Spleen (tissue), 11 donors: ENCODE measurements around the gene GJC2. TPM values are rescaled to one million over a fixed set of nuclear protein-coding genes. Genes with fewer than 3 reads are reported as not detected.

Source experiments
- DNase-seq: peaks from one replicate; pipeline ENCODE4 v3.0.0-alpha.2; 2020
- H3K27ac ChIP-seq, 8 donors: fragments of 200-600 bp; sonication (generic) in 7 of 8; 1 replicate in 4 of 8; 2 replicates in 4 of 8; pipeline versions ENCODE4 v1.5.0 to v1.8.0; 2016 to 2021; ENCODE audit warnings: inconsistent platforms in 4 of 8, mild to moderate bottlenecking in 4 of 8, moderate library complexity in 1 of 8
- H3K27me3 ChIP-seq, 7 donors: fragments of 200-600 bp; sonication (generic) in 6 of 7; replicated peaks in 1 of 7; 1 replicate in 4 of 7; 2 replicates in 3 of 7; pipeline versions ENCODE4 v1.5.0 to v1.8.0; 2016 to 2021; ENCODE audit warnings: inconsistent platforms in 3 of 7, mild to moderate bottlenecking in 1 of 7
- H3K36me3 ChIP-seq, 6 donors: fragments of 200-600 bp; sonication (generic) in 5 of 6; 1 replicate in 4 of 6; 2 replicates in 2 of 6; pipeline versions ENCODE4 v1.5.0 to v1.8.0; 2016 to 2021; ENCODE audit warnings: inconsistent platforms in 2 of 6
- H3K4me1 ChIP-seq, 6 donors: fragments of 200-600 bp; sonication (generic) in 5 of 6; 1 replicate in 3 of 6; 2 replicates in 3 of 6; pipeline versions ENCODE4 v1.5.0 to v1.8.0; 2016 to 2021; ENCODE audit warnings: inconsistent platforms in 3 of 6
- H3K4me3 ChIP-seq, 8 donors: fragments of 200-600 bp; sonication (generic) in 7 of 8; 1 replicate in 4 of 8; 2 replicates in 4 of 8; pipeline versions ENCODE4 v1.5.0 to v1.8.0; 2016 to 2021; ENCODE audit warnings: inconsistent platforms in 4 of 8, mild to moderate bottlenecking in 4 of 8, moderate library complexity in 2 of 8
- H3K9me3 ChIP-seq, 8 donors: fragments of 200-600 bp; sonication (generic) in 7 of 8; 1 replicate in 4 of 8; 2 replicates in 4 of 8; pipeline versions ENCODE4 v1.5.0 to v1.8.0; 2016 to 2021; ENCODE audit warnings: inconsistent platforms in 4 of 8
- POLR2A ChIP-seq, 3 donors: fragments of 450-650 bp; IDR thresholded peaks; one replicate each; pipeline ENCODE4 v1.5.1; 2017; ENCODE audit warnings: antibody characterized with exemption in 3 of 3, mild to moderate bottlenecking in 1 of 3
- POLR2AphosphoS5 ChIP-seq, 3 donors: sonication (generic); formaldehyde crosslinking; IDR thresholded peaks; one replicate each; pipeline ENCODE4 v1.5.1; 2017; ENCODE audit warnings: antibody characterized with exemption in 3 of 3
- WGBS, 5 donors: extraction: QIAGEN DNeasy Blood & Tissue Kit in 3 of 5; methylation state at CpG; one replicate each; pipeline versions ENCODE4 v1.1.5 to v1.1.7; 2013 to 2018; 5-methylcytosine and 5-hydroxymethylcytosine counted together
- intact Hi-C: fragments of 100-400 bp; cut with DNase I; formaldehyde crosslinking; loops from one replicate; pipeline ENCODE4 v1.15.0; 2023; ENCODE audit warnings: low total_unique reads
- polyA plus RNA-seq, 3 donors: library from polyadenylated mRNA; stranded (reverse); fragments of 200-250 nt; gene quantifications; one replicate each; pipeline ENCODE4 v1.2.1, GENCODE V29; 2013
- total RNA-seq, 7 donors: library from RNA; depleted of rRNA in 3 of 7; stranded (reverse); fragments of >200 nt in 3 of 7; fragmentation: NEBNext Ultra II Directional in 4 of 7; extraction: Animal tissue kit (Norgen Biotek cat#: 25700) in 4 of 7; gene quantifications; one replicate each; pipeline versions ENCODE4 v1.1.0 to v1.2.1, GENCODE V29; 2016 to 2021
- TF ChIP-seq, protein P1 (sequence below), 11 experiments: fragments of 200-600 bp in 7 of 11; fragments of 450-650 bp in 4 of 11; sonication (generic) in 4 of 11; IDR thresholded peaks in 8 of 11; conservative IDR thresholded peaks in 3 of 11; 1 replicate in 7 of 11; 2 replicates in 4 of 11; pipeline versions ENCODE4 v1.4.0 to v1.8.0; 2016 to 2021; ENCODE audit warnings: antibody characterized with exemption in 11 of 11, inconsistent platforms in 4 of 11, mild to moderate bottlenecking in 1 of 11
- donor health status: healthy with polysubstance abuse.
- donor health status: DM: no; HTN: no; CAD: no; lungs with moderate emphysema.
- donor health status: DM: no; HTN: no; CAD: no.
- donor health status: Bipolar disorder and iron deficiency.
- donor health status: healthy.
- donor health status: DM: no; HTN: no; CAD: no.
- donor health status: DM: yes; HTN: yes; CAD: no.

GJC2 gene
- total and polyA plus RNA-seq, 10 donors: 0.35 to 3.5 (median 1.3) TPM

DNA sequence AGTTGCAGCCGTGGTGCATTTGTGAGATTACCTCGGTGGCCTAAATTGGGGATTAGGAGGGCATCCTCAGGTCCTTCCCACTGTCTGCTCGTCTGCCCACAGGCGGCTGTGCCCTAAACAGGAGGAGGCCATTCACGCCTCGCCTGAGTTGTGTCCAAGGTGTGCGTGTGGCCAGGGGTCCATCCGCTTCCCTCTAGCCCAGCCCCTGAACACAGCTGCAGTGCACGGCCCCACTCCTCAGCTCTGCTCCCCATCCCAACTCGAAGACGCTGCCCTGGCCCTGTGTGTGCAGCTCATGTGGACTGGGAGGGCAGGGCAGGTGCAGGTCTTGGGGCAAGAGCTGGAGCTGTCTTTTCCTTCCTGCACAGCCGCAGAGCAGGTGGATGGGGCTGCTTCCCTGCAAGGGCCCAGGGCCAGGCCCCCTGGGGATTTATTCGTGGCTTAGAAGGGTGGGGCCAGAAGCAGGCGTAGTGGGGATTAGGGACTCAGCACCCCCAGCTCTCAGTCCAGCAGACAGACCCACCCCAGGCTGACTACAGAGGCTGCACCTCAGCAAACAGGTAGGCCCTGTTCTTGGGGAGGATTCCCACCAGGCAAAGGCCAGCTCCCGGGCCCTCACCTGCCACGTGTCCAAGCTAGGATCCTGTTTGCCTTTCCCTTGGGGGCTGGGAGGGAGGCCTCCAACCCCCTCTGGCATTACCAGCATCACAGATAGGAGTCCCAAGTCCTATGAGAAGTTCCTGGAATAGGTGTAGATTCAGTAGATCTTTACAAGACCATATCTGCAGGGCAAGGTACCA, 5.3 kb upstream of the GJC2 start:
- TF ChIP-seq, protein P1, sequence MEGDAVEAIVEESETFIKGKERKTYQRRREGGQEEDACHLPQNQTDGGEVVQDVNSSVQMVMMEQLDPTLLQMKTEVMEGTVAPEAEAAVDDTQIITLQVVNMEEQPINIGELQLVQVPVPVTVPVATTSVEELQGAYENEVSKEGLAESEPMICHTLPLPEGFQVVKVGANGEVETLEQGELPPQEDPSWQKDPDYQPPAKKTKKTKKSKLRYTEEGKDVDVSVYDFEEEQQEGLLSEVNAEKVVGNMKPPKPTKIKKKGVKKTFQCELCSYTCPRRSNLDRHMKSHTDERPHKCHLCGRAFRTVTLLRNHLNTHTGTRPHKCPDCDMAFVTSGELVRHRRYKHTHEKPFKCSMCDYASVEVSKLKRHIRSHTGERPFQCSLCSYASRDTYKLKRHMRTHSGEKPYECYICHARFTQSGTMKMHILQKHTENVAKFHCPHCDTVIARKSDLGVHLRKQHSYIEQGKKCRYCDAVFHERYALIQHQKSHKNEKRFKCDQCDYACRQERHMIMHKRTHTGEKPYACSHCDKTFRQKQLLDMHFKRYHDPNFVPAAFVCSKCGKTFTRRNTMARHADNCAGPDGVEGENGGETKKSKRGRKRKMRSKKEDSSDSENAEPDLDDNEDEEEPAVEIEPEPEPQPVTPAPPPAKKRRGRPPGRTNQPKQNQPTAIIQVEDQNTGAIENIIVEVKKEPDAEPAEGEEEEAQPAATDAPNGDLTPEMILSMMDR (IDR thresholded peaks at IDR 0.05 in 8 of 11, conservative IDR thresholded peaks at IDR 0.05 in 3 of 11): no peak
- peak in 1 of 3 donors; percentile 14 for TF ChIP-seq POLR2AphosphoS5 (IDR thresholded peaks at IDR 0.05)
- no peak for TF ChIP-seq POLR2A (IDR thresholded peaks at IDR 0.05)
- no peaks in the 10 kb centered on the region for H3K27me3 ChIP-seq
- 70 to 84% (median 80%) methylated on average over 10 to 16 of the region's 16 CpGs for WGBS, 5 donors
- no peak for DNase-seq
- peaks cover 43 to 90% (median 72%) of the 10 kb centered on the region in 6 donors for H3K4me1 ChIP-seq
- intact Hi-C loops: no loop called here
- H3K9me3 ChIP-seq: no peaks in the 10 kb centered on the region
- peaks cover 0 to 74% (median 42%) of the 10 kb centered on the region in 6 donors for H3K36me3 ChIP-seq
- no peak overlapping the region for H3K4me3 ChIP-seq
- no peak overlapping the region for H3K27ac ChIP-seq

DNA sequence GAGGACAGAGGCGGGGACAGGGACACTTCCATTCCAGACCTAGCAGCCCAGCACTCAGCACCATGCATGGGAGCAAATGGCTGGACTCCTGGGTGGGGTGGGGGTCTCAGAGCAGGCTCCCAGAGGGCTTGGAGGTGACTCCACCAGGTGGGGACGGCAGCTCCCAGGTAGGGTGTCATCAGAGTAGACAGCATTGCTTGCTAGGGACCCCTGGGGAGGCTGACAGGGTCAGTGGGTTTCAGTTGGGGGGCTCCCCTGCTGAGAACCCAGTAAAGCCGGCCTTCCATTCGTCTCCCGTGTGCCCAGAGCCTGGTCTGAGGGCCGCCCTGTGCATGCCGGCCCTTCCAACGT, 4.8 kb upstream of the GJC2 start:
- DNase-seq: no peak
- intact Hi-C loops: no loop called here
- Histone ChIP-seq H3K4me3 (no peak overlapping the region), H3K27ac (no peak overlapping the region), H3K27me3 (no peaks in the 10 kb centered on the region), H3K9me3 (no peaks in the 10 kb centered on the region), H3K4me1 (peaks cover 43 to 94% (median 75%) of the 10 kb centered on the region in 6 donors), H3K36me3 (peaks cover 0 to 79% (median 45%) of the 10 kb centered on the region in 6 donors)
- WGBS, 5 donors: 88 to 96% (median 94%) methylated on average over 3 to 8 of the region's 8 CpGs
- TF ChIP-seq, protein P1 (IDR thresholded peaks at IDR 0.05 in 8 of 11, conservative IDR thresholded peaks at IDR 0.05 in 3 of 11): no peak
- TF ChIP-seq POLR2A (IDR thresholded peaks at IDR 0.05) (no peak), POLR2AphosphoS5 (IDR thresholded peaks at IDR 0.05) (no peak)

DNA sequence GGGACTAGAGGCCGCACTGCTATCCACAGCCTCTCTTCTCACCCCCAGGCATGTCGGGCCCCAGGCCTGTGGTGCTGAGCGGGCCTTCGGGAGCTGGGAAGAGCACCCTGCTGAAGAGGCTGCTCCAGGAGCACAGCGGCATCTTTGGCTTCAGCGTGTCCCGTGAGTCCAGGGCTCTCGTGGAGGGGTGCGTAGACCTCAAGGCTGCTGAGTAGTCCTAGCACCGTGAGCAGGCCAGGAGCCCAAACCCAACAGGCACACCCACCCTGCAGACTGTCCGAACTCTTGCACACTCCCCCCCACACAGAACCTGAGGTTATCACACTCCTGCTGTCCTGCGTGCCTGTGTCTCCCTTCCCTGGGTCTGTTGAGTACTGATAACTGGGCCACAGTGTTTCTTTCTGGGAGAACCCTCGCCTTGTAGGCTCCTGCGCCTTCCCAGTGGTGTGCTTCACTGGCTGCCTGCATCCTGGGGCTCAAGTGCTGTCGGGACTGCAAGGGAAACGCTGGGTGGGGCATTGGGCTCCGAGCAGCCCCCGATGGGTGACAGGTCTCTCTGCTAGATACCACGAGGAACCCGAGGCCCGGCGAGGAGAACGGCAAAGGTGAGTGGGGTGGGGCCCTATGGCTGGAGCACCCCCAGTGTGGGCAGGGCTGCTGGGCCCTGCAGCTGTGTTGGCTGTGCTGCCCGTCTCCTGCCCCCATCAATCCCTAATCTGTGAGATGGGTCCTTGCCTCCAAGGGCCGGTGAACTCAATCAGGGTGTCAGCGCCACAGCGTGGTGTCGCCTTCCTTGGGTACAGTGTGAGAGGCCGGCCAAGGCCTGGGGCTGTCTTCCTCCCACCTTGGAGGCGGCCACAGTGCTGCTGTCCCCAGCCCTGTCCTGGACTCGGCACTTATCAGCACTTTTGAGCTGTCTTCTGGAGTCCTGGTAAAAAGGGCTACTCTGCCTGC, 4.0 kb upstream of the GJC2 start:
- intact Hi-C loops: no loop called here
- H3K9me3 ChIP-seq: no peaks in the 10 kb centered on the region
- H3K36me3 ChIP-seq: peaks cover 0 to 85% (median 46%) of the 10 kb centered on the region in 6 donors
- no peak overlapping the region for H3K27ac ChIP-seq
- H3K4me1 ChIP-seq: peaks cover 43 to 100% (median 77%) of the 10 kb centered on the region in 6 donors
- WGBS, 5 donors: 88 to 95% (median 91%) methylated on average over 28 to 31 of the region's 31 CpGs
- no peak for DNase-seq
- no peak overlapping the region for H3K4me3 ChIP-seq
- TF ChIP-seq, protein P1 (IDR thresholded peaks at IDR 0.05 in 8 of 11, conservative IDR thresholded peaks at IDR 0.05 in 3 of 11): no peak
- TF ChIP-seq POLR2AphosphoS5 (IDR thresholded peaks at IDR 0.05): peak in 1 of 3 donors; percentile 29
- H3K27me3 ChIP-seq: no peaks in the 10 kb centered on the region
